ENCODE data around the gene COL16A1. TPM values are rescaled to one million over a fixed set of nuclear protein-coding genes. Genes with fewer than 3 reads are reported as not detected.

COL16A1 gene
- total RNA-seq, 4 donors from 2014 or later = 147 to 311 (median 212) TPM

DNA sequence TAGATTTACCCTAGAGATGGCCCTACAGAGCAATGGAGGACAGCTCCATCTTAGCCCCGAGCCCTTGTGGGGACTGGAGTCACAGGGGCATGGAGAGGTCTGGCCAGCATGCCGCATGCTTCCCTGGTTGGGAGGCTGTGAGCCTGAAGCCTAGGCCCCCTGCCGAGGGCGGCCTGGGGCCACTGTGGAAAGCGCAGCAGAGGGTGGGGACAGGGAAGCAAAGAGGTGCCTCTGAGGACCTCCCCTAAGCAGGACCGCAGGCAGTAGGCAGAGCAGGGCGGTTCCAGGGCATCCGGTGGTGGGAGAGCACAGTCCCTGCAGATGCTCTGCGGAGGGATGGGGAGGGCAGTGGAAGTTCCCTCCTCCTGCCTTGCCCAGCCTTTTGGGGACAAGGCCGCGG is 32.7 kb downstream of the COL16A1 start:
- H3K36me3 ChIP-seq = peaks cover 0 to 20% (median 0%) of the 10 kb centered on the region in 3 donors
- H3K4me1 ChIP-seq = peaks cover 0 to 79% (median 34%) of the 10 kb centered on the region in 4 donors
- no peak for DNase-seq (ENCODE audit: low spot score in 2 of 2)
- H3K27ac ChIP-seq = peak overlapping the region in 3 of 4 donors; percentile 51 to 79 (median 75)
- H3K4me3 ChIP-seq = no peak overlapping the region
- H3K27me3 ChIP-seq = no peaks in the 10 kb centered on the region
- H3K9me3 ChIP-seq = no peaks in the 10 kb centered on the region
- TF ChIP-seq POLR2A (IDR thresholded peaks at IDR 0.05) (no peak), EP300 (IDR thresholded peaks at IDR 0.05) (no peak)
- TF ChIP-seq, protein P1, sequence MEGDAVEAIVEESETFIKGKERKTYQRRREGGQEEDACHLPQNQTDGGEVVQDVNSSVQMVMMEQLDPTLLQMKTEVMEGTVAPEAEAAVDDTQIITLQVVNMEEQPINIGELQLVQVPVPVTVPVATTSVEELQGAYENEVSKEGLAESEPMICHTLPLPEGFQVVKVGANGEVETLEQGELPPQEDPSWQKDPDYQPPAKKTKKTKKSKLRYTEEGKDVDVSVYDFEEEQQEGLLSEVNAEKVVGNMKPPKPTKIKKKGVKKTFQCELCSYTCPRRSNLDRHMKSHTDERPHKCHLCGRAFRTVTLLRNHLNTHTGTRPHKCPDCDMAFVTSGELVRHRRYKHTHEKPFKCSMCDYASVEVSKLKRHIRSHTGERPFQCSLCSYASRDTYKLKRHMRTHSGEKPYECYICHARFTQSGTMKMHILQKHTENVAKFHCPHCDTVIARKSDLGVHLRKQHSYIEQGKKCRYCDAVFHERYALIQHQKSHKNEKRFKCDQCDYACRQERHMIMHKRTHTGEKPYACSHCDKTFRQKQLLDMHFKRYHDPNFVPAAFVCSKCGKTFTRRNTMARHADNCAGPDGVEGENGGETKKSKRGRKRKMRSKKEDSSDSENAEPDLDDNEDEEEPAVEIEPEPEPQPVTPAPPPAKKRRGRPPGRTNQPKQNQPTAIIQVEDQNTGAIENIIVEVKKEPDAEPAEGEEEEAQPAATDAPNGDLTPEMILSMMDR (IDR thresholded peaks at IDR 0.05) = no peak
- WGBS, 2 donors = 42 to 53% methylated on average over 9 to 11 of the region's 11 CpGs

DNA sequence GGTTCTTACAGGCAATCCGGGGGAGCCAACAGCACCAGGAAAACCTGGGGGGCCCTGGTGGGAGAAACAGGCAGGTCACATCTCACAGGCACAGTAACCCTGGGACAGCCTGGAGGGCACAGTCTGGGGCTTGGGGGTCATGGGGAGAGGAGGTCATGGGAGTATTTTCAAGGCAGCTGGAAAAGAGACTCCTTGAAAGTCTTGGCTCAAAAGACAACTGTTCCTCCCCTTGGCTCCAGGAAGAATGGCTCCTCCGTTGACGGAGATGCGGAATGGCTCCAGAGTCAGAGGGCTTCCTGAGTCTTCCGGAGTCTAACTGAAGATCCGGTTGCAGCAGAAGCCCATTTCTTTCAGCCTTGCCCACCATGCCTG is 33.2 kb downstream of the COL16A1 start:
- no peaks in the 10 kb centered on the region for H3K9me3 ChIP-seq
- H3K4me1 ChIP-seq = peaks cover 0 to 81% (median 40%) of the 10 kb centered on the region in 4 donors
- no peak for TF ChIP-seq EP300 (IDR thresholded peaks at IDR 0.05)
- no peak for TF ChIP-seq POLR2A (IDR thresholded peaks at IDR 0.05)
- TF ChIP-seq, protein P1 (IDR thresholded peaks at IDR 0.05) = no peak
- H3K27me3 ChIP-seq = no peaks in the 10 kb centered on the region
- H3K4me3 ChIP-seq = peak overlapping the region in 3 of 4 donors; percentile 13 to 20 (median 16)
- H3K27ac ChIP-seq = peak overlapping the region; percentile 51 to 79 (median 72)
- H3K36me3 ChIP-seq = peaks cover 0 to 22% (median 0%) of the 10 kb centered on the region in 3 donors
- WGBS, 2 donors = 27 to 48% methylated on average over 6 of the region's 6 CpGs
- no peak for DNase-seq (ENCODE audit: low spot score in 2 of 2)

DNA sequence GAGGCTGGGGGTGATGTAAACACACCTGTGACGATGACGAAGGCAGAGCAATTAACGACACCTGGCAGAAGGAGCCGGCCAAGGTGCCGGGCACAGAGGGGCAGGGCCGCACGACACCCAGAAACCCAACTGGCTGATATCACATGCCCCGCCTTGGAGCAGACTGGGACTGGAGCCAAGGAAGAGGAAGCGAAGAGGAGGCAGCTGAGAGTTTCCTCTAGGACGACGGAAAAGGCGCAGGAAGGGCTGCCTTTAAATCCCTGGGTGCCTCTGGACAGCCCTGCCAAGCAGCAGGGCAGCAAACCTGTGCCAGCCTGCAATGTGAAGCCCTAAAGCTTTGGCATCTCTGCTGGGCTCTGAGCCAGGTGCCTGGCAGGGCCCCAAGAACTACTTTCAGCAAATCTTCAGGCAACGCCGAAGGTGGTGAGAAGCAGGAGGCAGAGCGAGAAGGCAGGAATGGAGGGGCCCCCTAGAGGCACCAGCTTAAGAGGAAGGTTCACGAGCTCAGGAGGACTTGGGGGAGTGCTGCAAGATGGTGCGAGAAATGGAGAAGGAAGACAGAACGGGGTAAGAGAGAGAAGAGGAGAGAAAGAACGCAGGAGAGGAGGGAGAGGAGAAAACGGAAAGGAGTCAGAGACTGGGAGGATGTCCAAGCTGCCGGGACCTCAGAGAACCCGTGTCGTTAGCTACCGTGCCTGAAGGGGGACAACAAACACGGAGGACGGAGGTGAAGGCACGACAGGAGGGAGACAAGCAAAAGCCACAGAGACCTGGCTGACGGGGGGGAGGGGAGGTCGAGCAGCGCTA is 33.8 kb downstream of the COL16A1 start:
- peak overlapping the region; percentile 51 to 79 (median 72) for H3K27ac ChIP-seq
- H3K27me3 ChIP-seq = no peaks in the 10 kb centered on the region
- WGBS, 2 donors = 12 to 20% methylated on average over 30 of the region's 30 CpGs
- peak; percentile 69 to 73 for DNase-seq (ENCODE audit: low spot score in 2 of 2)
- peaks cover 0 to 87% (median 43%) of the 10 kb centered on the region in 4 donors for H3K4me1 ChIP-seq
- H3K9me3 ChIP-seq = no peaks in the 10 kb centered on the region
- peaks cover 0 to 21% (median 0%) of the 10 kb centered on the region in 3 donors for H3K36me3 ChIP-seq
- H3K4me3 ChIP-seq = peak overlapping the region; percentile 8 to 20 (median 14)
- TF ChIP-seq POLR2A (IDR thresholded peaks at IDR 0.05) (no peak), EP300 (IDR thresholded peaks at IDR 0.05) (peak in 1 of 2 donors; percentile 28)
- TF ChIP-seq, protein P1 (IDR thresholded peaks at IDR 0.05) = no peak

DNA sequence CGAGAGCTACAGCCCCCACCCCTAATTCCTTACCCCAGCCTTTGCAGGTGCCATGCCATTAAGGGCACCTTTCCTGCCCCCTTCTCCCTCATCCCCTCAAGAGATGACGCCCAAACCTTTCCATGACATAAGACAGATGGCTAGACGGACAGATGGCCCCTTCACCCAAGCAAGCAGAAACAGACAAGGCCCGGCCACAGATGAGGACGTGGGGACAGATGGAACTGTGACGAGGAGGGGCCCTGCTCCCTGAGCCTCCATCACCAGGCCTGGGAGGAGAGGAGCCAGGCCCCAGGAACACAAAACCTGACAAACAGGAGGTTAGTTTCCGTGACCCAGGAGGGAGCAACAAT is 34.4 kb downstream of the COL16A1 start:
- peak overlapping the region; percentile 51 to 79 (median 72) for H3K27ac ChIP-seq
- H3K4me3 ChIP-seq = peak overlapping the region in 1 of 4 donors; percentile 20
- DNase-seq (ENCODE audit: low spot score in 2 of 2) = no peak

More for the DNA sequence above, 34.4 kb downstream of the COL16A1 start:
- TF ChIP-seq EP300 (IDR thresholded peaks at IDR 0.05) (no peak), POLR2A (IDR thresholded peaks at IDR 0.05) (no peak)
- TF ChIP-seq, protein P1 (IDR thresholded peaks at IDR 0.05) = no peak
- no peaks in the 10 kb centered on the region for H3K27me3 ChIP-seq
- H3K36me3 ChIP-seq = peaks cover 0 to 17% (median 0%) of the 10 kb centered on the region in 3 donors
- 60 to 64% methylated on average over 7 of the region's 7 CpGs for WGBS, 2 donors
- peaks cover 0 to 92% (median 43%) of the 10 kb centered on the region in 4 donors for H3K4me1 ChIP-seq
- no peaks in the 10 kb centered on the region for H3K9me3 ChIP-seq

All from tibial nerve (tissue), 4 donors.